GM12878 (cell line): ENCODE data around the gene ABCC1.

Experiments used
- CTCF ChIP-seq, 3 experiments: IDR thresholded peaks in 2 of 3; conservative IDR thresholded peaks in 1 of 3; 2 replicates each; pipeline ENCODE4 v1.5.1; 2011; ENCODE audit warnings: low read depth in 3 of 3, low read length in 3 of 3, mild to moderate bottlenecking in 3 of 3, control low read depth in 2 of 3, moderate library complexity in 2 of 3, inconsistent platforms in 1 of 3, mixed read lengths in 1 of 3; ENCODE audit not compliant: control insufficient read depth in 2 of 3, insufficient read depth in 1 of 3; ENCODE audit errors: extremely low read depth in 1 of 3
- FOS ChIP-seq: IDR thresholded peaks from 3 replicates; pipeline ENCODE4 v1.6.1; 2011; ENCODE audit warnings: borderline replicate concordance; ENCODE audit not compliant: insufficient read length; ENCODE audit errors: extremely low read depth
- MYC ChIP-seq: IDR thresholded peaks from 2 replicates; pipeline ENCODE4 v1.6.1; 2011; ENCODE audit warnings: mild to moderate bottlenecking, low read length, moderate library complexity, inconsistent platforms; ENCODE audit not compliant: insufficient read depth, insufficient replicate concordance, insufficient read length, severe bottlenecking
- NBN ChIP-seq: fragments of 450-650 bp; IDR thresholded peaks from 2 replicates; pipeline ENCODE4 v1.6.1; 2016
- NRF1 ChIP-seq: conservative IDR thresholded peaks from 2 replicates; pipeline ENCODE4 v1.6.1; 2011; ENCODE audit warnings: mild to moderate bottlenecking, low read depth, low read length, improper control_type of control experiment

DNA sequence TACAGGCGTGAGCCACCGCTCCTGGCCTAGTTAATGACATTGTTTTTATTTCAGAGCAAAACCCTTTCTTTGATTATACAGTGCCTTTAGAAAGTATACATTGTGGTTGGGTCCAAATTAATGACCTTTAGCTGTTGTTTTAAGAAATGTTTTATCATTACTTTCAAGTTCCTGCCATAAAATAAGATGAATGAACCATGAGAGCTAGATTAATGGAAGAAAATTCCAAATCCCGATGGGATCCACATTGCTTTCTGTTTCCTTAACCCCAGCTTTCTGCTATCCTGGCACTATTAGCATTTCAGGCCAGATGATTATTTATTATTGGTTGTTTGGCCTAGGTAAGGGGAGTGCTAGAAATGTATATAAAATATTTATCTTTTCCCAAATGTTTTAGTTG lies 131.7 kb downstream of the ABCC1 start:
- TF ChIP-seq CTCF (IDR thresholded peaks at IDR 0.05 in 2 of 3, conservative IDR thresholded peaks at IDR 0.05 in 1 of 3; ENCODE audit: control insufficient read depth in 2 of 3, extremely low read depth in 1 of 3, insufficient read depth in 1 of 3, low read depth in 3 of 3, low read length in 3 of 3) (no peak), MYC (no peak), NRF1 (no peak), FOS (no peak), NBN (no peak)
